ENCODE results near the gene IBSP. TPM values are rescaled to one million over a fixed set of nuclear protein-coding genes. Genes with fewer than 3 reads are reported as not detected.

The IBSP gene
- total RNA-seq, 4 donors from 2014 or later = not detected

GRCh38 chr4:87783781-87784180 is 15.6 kb upstream of the IBSP start:
- TF ChIP-seq, protein P1, sequence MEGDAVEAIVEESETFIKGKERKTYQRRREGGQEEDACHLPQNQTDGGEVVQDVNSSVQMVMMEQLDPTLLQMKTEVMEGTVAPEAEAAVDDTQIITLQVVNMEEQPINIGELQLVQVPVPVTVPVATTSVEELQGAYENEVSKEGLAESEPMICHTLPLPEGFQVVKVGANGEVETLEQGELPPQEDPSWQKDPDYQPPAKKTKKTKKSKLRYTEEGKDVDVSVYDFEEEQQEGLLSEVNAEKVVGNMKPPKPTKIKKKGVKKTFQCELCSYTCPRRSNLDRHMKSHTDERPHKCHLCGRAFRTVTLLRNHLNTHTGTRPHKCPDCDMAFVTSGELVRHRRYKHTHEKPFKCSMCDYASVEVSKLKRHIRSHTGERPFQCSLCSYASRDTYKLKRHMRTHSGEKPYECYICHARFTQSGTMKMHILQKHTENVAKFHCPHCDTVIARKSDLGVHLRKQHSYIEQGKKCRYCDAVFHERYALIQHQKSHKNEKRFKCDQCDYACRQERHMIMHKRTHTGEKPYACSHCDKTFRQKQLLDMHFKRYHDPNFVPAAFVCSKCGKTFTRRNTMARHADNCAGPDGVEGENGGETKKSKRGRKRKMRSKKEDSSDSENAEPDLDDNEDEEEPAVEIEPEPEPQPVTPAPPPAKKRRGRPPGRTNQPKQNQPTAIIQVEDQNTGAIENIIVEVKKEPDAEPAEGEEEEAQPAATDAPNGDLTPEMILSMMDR (IDR thresholded peaks at IDR 0.05) = no peak
- TF ChIP-seq POLR2A (IDR thresholded peaks at IDR 0.05) (no peak), EP300 (IDR thresholded peaks at IDR 0.05) (no peak), POLR2AphosphoS5 (IDR thresholded peaks at IDR 0.05) (no peak)
- Histone ChIP-seq H3K9me3 (no peaks in the 10 kb centered on the region), H3K27me3 (no peaks in the 10 kb centered on the region), H3K36me3 (no peaks in the 10 kb centered on the region), H3K27ac (no peak overlapping the region), H3K4me1 (no peaks in the 10 kb centered on the region), H3K4me3 (no peak overlapping the region)
- 89% methylated on average over 2 of the region's 2 CpGs for WGBS
- no peak for DNase-seq (ENCODE audit: low spot score in 2 of 2)

- 90% methylated on average over 14 of the region's 15 CpGs for WGBS
- DNase-seq (ENCODE audit: low spot score in 2 of 2) = no peak
- H3K27me3 ChIP-seq = no peaks in the 10 kb centered on the region
- TF ChIP-seq POLR2A (IDR thresholded peaks at IDR 0.05) = no peak
- no peak for TF ChIP-seq POLR2AphosphoS5 (IDR thresholded peaks at IDR 0.05)
- TF ChIP-seq, protein P1 (IDR thresholded peaks at IDR 0.05) = no peak
- no peak for TF ChIP-seq EP300 (IDR thresholded peaks at IDR 0.05)
- no peaks in the 10 kb centered on the region for H3K4me1 ChIP-seq
- H3K27ac ChIP-seq = no peak overlapping the region
- no peaks in the 10 kb centered on the region for H3K36me3 ChIP-seq
- H3K9me3 ChIP-seq = no peaks in the 10 kb centered on the region
- no peak overlapping the region for H3K4me3 ChIP-seq
Measured at GRCh38 chr4:87785731-87786509, 13.4 kb upstream of the IBSP start.

DNA sequence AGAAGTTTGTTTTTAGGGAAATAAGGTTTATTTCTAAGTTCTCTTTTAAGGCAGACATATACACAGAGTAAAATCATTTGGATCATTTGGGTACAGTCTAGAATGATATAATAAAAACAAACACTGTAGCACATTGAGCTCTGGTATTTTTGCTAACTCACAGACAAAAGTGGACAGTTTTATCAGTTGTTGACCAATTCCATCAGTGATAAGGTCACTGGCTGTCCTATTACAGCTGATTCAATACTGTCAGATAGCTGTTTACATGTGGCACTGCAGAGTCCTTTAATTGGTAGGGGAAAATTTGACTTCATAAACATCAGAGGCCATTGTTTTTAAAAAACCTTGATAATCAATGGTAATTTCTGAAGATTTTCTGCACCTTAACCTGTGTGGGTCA is 3.5 kb downstream of the IBSP start:
- no peak overlapping the region for H3K4me3 ChIP-seq
- H3K9me3 ChIP-seq = no peaks in the 10 kb centered on the region
- TF ChIP-seq EP300 (IDR thresholded peaks at IDR 0.05) (no peak), POLR2A (IDR thresholded peaks at IDR 0.05) (no peak), POLR2AphosphoS5 (IDR thresholded peaks at IDR 0.05) (no peak)
- TF ChIP-seq, protein P1 (IDR thresholded peaks at IDR 0.05) = no peak
- H3K27ac ChIP-seq = no peak overlapping the region
- no peak for DNase-seq (ENCODE audit: low spot score in 2 of 2)
- no peaks in the 10 kb centered on the region for H3K36me3 ChIP-seq
- no peaks in the 10 kb centered on the region for H3K27me3 ChIP-seq
- H3K4me1 ChIP-seq = no peaks in the 10 kb centered on the region

DNA sequence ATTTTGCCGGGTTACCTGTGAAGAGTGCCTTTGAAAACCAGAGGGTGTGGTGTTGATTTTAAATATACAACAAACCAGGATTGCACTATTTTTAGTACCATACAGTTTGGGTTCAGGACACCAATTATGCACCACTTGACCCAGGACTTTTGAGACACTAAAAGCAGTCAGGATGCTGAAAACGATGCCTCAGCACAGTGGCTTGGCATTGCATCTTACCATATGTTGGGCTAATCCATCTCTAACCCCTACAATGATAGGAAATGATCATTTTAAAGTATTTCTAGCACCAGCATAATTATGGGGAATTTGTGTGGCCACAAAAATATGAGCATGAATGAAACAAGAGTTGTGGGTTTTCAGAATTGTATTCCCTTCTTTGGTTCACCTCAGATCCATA is 4.1 kb downstream of the IBSP start:
- H3K27me3 ChIP-seq = no peaks in the 10 kb centered on the region
- TF ChIP-seq EP300 (IDR thresholded peaks at IDR 0.05) (no peak), POLR2AphosphoS5 (IDR thresholded peaks at IDR 0.05) (no peak), POLR2A (IDR thresholded peaks at IDR 0.05) (no peak)
- TF ChIP-seq, protein P1 (IDR thresholded peaks at IDR 0.05) = no peak
- no peak for DNase-seq (ENCODE audit: low spot score in 2 of 2)
- 82% methylated on average over 2 of the region's 2 CpGs for WGBS
- H3K4me3 ChIP-seq = no peak overlapping the region
- no peaks in the 10 kb centered on the region for H3K4me1 ChIP-seq
- H3K27ac ChIP-seq = no peak overlapping the region
- no peaks in the 10 kb centered on the region for H3K36me3 ChIP-seq
- H3K9me3 ChIP-seq = no peaks in the 10 kb centered on the region

DNA sequence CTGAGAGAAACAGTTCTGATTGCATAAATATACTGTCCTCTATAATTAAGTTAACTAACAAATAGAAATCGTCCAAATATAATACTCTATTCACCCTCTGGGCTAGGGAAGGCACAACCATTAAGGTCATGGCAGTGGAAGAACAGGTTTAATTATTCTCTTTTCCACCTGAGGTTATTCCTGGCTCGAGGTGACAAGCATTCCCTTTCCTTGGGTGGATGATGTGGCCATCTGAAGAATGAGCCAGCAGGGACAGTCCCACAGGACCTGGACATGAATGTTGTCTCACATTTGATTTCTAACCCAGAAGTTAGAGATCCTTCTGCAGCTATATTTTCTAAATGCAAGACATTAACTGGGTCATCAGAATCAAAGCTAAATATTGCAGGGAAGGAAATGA is 5.5 kb downstream of the IBSP start:
- Histone ChIP-seq H3K9me3 (no peaks in the 10 kb centered on the region), H3K27me3 (no peaks in the 10 kb centered on the region), H3K36me3 (no peaks in the 10 kb centered on the region), H3K4me1 (no peaks in the 10 kb centered on the region), H3K4me3 (no peak overlapping the region), H3K27ac (no peak overlapping the region)
- WGBS = 30% methylated on average over 2 of the region's 2 CpGs
- no peak for TF ChIP-seq EP300 (IDR thresholded peaks at IDR 0.05)
- TF ChIP-seq, protein P1 (IDR thresholded peaks at IDR 0.05) = no peak
- no peak for DNase-seq (ENCODE audit: low spot score in 2 of 2)

Data from suprapubic skin (tissue), 4 donors.